ENCODE results near the gene SEPHS1.
"Not testable (repeated sequence)": the region's sequence is repeated elsewhere in the genome, so short reads cannot be mapped to it uniquely, and the experiment has no call there.

The SEPHS1 gene

GRCh38 chr10:13356392-13356791 is 8.3 kb upstream of the SEPHS1 start:
- no peak for DNase-seq

GRCh38 chr10:13354783-13355182 is 6.7 kb upstream of the SEPHS1 start:
- DNase-seq: no peak

- peak; percentile 22 for DNase-seq
Observed at GRCh38 chr10:13352519-13352918, 4.4 kb upstream of the SEPHS1 start.

GRCh38 chr10:13351340-13351915 is 3.3 kb upstream of the SEPHS1 start:
- DNase-seq: peak; percentile 64

DNA sequence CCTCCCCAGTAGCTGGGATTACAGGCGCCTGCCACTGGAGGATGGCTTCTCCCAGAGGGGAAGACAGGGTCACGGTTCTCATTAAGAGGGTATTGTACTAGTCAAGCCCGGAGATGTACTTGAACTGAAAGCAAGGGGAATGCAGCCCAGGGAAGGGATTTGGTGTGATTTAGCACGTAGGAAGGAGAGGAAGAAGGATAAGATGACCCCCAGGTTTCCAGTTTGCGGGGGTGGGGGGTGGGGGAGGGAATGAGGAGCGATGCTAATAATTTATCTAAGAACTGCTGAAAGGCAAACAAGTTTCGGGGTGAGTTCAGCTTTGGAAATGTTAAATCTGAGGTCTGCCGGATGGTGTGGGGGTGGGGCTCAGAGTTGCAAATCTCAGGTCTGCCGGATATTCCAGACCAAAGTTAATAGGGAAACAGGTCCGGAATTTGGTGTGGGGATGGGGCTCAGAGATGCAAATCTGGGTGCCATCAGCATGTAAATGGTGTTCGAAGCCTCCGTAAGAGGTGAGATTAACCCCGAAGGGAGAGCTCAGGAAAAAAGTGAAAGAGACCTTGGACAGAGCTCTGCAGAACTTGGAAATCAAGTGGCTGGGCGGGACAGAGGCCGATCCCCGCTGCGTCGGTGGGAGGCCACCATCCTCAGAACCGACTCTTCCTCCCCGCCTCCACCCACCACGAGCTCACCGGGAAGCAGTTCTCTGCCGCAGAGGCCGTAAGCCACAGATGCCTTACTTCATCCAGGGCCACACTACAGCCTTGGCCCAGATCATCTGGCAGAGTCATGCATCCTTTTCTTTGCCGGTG is 1.6 kb upstream of the SEPHS1 start:
- no peak for DNase-seq

DNA sequence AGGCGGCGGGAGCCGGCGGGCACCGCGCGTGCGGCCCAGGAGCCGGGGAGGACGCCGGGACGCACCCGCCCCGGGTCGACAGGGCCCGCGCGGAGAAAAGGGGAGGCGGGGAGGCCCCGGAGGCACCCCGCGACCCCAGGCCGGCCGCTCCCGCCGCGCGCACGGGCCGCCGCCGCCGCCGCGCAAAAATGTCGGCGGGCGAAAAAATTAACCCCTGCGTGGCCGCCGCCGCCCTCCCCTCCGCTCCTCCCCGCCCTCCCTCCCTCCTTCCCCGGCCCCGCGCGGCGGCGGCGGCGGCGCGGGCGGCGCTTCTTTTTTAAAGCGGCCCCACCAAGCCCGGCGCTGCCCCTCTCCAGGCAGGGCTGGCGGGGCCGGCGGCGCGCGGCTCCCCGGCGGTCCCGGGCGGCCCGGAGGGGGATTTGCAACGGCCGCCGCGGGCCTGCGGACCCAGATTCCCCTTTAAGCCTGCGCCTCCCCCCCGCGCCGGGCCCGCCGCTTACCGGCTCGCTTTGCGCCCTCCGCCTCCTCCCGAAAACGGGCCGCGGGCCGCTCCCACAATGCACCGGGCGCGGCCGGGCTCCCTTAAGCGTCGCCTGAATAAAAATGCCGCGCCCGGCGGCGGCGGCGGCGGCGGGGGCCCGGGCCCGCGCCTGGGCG is 465 bp downstream of the SEPHS1 start:
- peak; percentile 81 for DNase-seq

- no peak for DNase-seq
Observed at GRCh38 chr10:13347043-13347499, 1.0 kb downstream of the SEPHS1 start.

GRCh38 chr10:13346283-13347042 is 1.6 kb downstream of the SEPHS1 start:
- DNase-seq: no peak

GRCh38 chr10:13340626-13341376 is 7.3 kb downstream of the SEPHS1 start:
- peak; percentile 63 for DNase-seq

GRCh38 chr10:13340068-13340467 is 8.0 kb downstream of the SEPHS1 start:
- DNase-seq: no peak

DNA sequence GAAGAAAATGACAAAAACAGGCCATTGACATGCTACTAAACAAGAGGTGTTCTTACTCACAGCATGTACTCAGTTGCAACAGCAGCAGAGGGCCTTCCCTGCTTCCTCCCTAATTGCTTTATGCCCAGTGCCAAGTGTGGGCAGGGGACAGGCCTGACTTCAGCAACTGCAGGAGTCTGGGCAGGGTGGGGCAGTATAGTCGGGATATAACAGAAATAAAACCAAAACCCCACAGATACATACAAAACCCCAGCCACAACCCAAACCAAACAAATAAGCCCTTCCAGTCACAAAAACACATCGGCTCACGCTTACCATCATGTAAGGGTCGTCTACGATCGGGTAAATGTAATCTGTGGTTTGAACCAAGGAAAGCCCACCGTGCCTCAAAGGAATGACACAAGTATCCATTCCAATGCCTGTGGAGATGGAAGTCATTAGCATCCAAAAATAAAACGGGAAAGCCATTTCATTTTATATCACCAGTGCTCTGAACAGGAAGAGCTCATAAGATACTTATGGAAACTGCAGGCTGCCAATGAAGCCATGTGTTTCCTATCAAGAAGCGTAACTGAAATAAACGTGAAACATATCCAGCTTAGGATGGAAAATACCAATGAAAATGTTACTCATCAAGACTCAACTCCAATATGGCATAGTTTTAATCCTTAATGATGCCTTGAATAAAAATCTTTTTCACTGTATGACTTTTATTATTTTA is 9.5 kb downstream of the SEPHS1 start:
- DNase-seq: no peak

DNA sequence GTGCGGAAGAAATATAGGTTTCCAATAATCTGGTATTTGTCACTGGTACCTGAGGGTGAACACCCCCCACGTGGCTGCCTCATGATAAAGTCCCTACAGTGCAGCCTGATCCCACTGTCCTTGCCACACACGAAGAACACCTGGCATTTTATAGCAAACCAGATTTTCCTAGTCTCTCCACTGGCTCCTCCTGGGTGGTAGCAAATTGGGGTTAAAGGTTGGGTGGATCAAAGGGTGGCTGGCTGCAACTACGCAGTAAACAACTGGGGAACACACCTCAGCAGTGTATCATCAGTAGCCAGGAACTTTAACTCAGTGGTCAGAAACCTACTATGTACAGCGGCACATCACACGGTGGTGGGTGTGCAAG is 10.3 kb downstream of the SEPHS1 start:
- no peak for DNase-seq

- no peak for DNase-seq
Observed at GRCh38 chr10:13337128-13337826, 10.8 kb downstream of the SEPHS1 start.

DNA sequence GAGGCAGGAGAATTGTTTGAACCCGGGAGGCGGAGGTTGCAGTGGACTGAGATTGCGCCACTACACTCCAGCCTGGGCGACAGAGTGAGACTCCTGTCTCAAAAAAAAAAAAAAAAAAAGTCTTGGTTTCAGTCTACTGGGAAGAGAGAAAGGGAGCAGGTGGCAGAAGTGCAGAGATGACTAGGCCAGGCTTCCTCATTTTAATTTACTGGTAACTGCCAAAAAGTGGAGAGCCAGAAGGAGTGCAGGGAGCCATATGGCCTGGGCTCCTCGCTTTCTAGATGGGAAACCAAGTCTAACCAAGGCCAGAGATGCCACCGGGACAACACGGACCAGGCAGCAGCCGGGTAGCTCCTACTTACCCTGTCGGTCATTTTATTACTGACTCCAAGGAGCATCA is 12.2 kb downstream of the SEPHS1 start:
- no peak for DNase-seq

GRCh38 chr10:13334556-13334955 is 13.5 kb downstream of the SEPHS1 start:
- no peak for DNase-seq

GRCh38 chr10:13331646-13332045 is 16.4 kb downstream of the SEPHS1 start:
- DNase-seq: no peak

GRCh38 chr10:13330980-13331379 is 17.1 kb downstream of the SEPHS1 start:
- DNase-seq: not testable (repeated sequence)

DNA sequence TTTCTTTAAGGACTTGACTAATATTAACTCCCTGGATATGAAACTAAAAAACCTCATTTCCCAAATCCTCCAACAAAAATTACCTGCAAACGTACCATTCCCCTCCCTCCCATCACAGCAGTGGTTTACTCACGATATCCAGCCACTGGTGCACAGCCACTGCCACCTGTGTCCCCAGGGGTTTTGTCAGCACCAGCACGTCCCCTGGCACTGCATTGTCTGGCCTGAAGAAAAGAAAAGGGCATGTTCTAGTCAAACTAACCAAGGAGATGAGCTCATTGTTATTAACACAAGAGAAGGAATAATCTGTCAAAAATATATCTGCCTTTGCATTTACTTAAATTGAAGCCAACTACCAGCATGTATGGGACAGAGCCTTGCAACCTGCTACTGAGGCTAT is 18.5 kb downstream of the SEPHS1 start:
- no peak for DNase-seq

- no peak for DNase-seq
Observed at GRCh38 chr10:13328613-13329012, 19.5 kb downstream of the SEPHS1 start.

GRCh38 chr10:13328126-13328525 is 20.0 kb downstream of the SEPHS1 start:
- DNase-seq: no peak

DNA sequence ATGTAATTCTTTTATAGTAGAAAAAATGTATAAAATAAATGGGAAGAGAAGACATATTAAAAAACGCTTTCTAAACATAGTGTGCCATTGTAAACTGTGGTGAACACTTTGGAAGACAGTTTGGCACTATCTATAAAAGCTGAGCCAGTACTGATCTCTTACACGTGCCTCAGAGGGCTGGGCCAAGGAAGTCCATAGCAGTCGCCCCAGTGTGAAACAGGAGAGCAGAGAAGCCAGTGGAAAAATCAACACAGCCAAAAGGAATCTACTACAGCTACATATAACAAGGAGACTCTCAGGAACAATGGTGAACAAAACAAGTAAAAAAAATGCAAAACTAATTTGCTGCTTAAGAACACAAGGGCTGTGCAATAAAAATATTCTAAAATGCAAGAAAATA is 20.6 kb downstream of the SEPHS1 start:
- DNase-seq: no peak

Data from CD4-positive, alpha-beta T cell treated with Interleukin-17A for 1 hour (primary cell).